GM19099 (cell line): ENCODE results near the gene ZNF45.

Source experiments
- POLR2A ChIP-seq: IDR thresholded peaks from 3 replicates; pipeline ENCODE4 v1.6.1; 2011; ENCODE audit warnings: low read depth; ENCODE audit not compliant: insufficient read length; ENCODE audit errors: extremely low read depth

ZNF45 gene

DNA sequence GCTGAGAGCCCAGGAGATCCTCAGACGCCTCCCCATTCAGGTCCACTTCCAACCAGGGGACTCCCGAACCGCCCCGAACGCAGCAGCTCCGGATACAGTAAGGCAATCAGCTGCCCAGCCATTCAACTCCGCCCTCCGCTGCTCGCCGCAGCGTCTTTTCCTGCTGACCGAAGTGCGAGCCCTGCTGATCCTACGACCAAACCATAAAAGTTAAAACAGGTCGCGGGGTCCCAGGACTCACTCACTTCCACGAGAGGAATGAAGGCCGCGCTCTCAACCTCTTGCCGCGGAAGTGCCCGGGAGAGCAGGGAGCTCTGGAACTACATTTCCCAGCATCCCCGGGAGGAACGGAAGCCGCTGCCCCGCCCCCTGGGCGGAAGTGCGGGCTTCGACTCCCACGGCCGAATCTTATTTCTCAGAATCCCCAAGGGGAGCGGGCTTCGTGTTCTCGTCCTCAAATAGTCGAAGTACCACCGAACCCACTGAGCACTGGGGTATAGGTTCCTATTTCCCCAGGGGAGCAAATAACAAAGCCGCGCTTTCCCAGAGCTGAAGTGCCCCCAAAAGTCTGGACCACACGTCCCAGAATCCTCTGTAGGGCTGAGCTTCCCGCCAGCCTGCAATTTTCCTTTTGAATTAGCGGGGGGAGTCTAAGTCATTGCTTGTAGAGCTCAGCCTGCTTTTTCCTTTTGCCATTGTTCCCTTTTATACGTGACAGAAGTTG lies at the start of gene ZNF45:
ZNF45 (minus strand) TSS at position 298 of the 724 bp plus-strand sequence. CDS start 13,097 bp downstream, outside the sequence.
- TF ChIP-seq POLR2A, result peak; percentile 69

DNA sequence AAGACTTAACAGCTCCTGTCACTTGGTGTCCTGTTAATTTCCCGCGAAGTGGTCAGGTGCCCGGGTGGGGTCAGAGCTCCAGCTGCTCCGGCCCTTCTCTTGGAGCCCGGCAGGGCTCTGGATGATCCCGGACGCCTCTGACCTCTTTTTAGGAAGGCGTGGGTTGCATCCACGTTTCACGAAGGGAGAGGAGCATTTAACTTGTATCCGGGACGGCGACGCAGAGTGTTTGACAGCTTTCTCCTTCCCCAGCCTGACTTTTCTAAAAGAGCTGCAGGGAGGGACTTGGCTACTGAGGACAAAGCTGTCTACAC lies 49.6 kb upstream of the ZNF45 start:
- no peak for TF ChIP-seq POLR2A

DNA sequence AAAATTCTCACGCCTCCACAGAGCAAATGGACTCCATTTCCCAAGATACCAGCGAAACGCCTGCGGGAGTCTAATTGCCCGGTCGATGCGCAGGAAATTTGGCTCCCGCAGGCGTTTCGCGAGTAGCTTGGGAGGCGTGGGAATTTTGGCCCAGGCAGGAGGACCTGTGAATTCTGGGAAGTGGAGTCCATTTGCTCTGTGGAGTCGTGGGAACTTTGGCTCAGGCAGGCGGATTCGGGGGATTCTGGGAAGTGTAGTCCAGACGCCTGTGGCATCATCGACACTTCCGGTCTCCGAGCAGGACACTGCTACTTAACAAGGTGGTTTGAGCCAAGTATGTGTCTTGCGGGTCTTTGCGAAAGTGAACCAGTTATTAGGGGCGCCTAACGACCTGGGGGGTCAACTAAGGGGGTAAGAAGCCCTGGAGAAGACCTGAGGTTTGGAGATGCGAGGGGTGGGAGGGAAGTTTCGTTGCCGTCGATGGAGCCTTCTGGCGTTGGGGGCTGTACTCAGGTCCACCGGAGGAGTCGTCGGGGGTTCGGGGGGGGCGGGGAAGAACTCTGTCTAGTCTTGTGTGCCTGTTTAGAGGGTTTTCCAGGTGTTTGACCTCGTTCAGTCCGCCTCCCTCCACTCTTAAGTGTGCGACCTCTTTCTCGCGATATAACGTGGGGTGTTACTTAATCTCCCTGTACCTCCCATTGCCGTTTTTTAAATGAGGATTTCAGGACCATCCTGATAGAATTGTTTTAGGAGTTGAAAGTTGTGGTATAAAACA lies 49.0 kb upstream of the ZNF45 start, which contains the start of gene ZNF155:
ZNF155 (plus strand) TSS at position 277 of the 775 bp plus-strand sequence. CDS start 4,356 bp downstream, outside the sequence.
- TF ChIP-seq POLR2A, result peak; percentile 56

DNA sequence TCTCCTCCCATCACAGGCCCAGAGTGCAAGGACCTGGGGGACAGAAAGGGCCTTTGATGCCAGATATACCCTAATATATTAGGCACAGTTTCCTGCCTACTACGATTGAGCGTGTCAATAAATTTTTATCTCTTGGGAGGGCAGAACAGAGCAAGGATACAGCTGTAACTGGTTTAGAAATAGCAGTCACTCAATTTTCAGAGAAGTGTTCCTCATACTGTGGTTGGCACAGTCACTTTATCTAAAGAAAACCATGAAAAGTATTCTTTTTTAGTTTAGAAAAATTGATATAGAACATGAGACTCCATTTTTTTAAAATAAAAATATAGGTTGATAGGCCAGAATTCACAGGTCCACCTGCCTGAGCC lies 48.4 kb upstream of the ZNF45 start:
- no peak for TF ChIP-seq POLR2A

DNA sequence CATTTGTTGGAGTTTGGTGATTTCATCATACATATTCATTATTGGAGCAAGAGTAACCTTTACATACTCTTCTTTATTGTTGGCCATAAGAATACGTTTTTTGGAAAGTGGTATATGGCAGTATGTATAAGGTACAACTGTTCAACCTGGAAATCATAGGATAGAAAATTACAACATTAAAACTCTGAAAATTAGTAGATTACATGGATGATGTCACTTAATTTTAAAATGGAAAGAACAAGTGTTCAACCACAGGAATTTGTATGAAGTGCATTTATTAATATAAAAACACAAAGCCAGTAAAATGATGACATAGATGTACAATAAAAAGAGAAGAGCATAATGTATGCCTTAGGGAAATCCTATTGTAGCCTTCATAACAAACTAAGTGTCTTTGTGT lies 41.6 kb upstream of the ZNF45 start:
- TF ChIP-seq POLR2A, result no peak

DNA sequence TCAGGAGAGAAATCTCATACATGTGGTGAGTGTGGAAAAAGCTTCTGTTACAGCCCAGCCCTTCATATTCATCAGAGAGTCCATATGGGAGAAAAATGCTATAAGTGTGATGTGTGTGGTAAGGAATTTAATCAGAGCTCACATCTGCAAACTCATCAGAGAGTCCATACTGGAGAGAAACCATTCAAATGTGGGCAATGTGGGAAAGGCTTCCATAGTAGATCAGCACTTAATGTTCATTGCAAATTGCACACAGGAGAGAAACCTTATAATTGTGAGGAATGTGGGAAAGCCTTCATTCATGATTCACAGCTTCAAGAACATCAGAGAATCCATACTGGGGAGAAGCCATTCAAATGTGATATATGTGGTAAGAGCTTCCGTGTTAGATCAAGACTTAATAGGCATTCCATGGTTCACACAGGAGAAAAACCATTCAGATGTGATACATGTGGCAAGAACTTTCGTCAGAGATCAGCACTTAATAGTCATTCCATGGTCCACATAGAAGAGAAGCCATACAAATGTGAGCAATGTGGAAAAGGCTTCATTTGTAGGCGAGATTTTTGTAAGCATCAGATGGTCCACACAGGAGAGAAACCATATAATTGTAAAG lies 31.1 kb upstream of the ZNF45 start:
- TF ChIP-seq POLR2A, result no peak

DNA sequence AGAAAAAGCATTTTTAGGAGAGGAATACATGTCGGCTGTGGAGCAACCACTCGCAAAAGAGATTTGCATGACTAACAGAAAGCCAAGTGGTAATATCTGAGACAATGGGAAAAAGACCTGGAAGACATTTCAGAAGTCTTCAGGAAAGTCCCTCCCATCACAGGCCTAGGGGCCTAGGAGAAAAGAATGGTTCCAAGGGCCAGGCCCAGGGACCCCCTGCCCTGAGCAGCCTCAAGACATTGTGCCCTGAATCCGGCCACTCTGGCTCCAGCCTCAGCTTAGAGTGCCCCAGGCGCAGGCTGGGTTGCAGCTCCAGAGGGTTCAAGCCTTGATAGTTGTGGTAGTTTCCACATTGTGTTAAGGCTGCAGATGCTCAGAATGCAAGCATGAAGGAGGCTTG lies 25.3 kb upstream of the ZNF45 start:
- no peak for TF ChIP-seq POLR2A

DNA sequence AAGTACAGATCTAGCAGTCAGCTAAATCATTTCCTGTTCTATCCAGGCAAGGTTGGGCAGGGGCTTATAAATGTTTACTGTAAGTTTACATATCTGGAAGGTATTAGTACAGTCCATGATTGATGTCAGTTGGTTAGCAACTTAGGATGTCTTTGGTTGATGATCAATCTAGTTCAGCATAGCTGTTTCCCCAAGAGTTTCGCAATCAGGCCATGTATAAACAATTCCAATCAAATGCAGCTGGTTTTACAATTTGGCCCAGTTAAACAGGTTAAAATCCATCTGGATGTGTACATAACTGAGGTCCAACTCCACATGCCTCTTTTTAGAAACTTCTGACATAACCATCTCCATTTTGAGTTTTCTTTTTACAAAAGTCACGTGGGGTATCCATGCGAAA lies 22.8 kb upstream of the ZNF45 start:
- no peak for TF ChIP-seq POLR2A

DNA sequence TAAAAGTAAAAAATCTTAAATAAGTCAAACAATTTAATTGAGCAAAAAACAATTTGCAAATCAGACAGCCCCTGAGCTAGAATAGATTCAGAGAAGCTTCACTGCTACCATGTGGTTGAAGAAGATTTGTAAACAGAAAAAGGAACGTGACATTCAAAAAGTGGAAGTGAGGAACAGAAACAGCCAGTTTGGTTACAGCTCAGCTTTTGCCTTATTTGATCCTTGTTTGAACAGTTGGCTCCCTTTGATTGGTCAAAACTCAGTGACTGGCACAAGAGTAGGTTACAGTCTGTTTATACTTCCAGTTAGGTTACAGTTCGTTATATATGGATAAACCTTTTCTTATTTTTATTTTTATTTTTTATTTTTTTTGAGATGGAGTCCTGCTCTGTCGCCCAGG lies 21.7 kb upstream of the ZNF45 start:
- no peak for TF ChIP-seq POLR2A

DNA sequence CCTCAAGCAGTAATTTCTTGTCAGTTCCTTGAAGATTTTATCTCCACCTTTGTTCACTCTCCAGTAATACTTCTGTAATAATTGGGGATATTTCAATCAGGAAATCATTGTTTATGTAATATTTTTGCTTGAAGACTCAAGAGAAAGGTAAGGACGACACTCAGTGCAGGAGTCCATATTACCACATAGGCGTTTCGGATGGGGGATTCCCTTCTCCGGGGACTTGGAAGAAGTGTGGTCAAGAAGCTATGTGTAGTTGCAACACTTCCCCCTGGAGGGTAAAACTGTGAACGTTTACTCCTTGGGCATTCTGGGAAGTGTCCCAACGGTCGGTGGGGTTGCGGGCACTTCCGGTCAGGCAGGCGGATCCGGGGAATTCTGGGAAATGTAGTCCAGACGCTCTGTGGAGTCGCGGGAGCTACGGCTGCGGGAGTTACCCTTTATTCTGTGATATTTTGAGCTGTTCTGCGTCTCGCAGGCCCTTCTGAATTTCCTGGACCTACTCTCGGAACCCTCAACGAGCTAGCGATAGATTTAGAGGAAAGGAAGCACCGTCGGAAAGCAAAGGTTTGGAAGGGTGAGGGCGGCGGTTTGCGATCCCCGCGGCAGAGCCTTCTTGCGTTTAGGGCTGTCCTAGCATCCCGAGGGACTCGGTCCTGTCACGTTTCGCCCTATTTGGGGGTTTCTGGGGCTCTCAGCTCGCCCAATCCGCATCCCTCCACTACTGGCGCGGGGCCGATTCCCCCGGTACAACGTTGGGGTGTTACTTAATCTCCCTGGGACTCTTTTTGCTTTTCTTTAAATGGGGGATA lies 16.0 kb upstream of the ZNF45 start, which contains the start of gene ZNF221:
ZNF221 (plus strand) TSS at position 395 of the 812 bp plus-strand sequence. CDS start 11,499 bp downstream, outside the sequence.
- TF ChIP-seq POLR2A, result peak; percentile 43

DNA sequence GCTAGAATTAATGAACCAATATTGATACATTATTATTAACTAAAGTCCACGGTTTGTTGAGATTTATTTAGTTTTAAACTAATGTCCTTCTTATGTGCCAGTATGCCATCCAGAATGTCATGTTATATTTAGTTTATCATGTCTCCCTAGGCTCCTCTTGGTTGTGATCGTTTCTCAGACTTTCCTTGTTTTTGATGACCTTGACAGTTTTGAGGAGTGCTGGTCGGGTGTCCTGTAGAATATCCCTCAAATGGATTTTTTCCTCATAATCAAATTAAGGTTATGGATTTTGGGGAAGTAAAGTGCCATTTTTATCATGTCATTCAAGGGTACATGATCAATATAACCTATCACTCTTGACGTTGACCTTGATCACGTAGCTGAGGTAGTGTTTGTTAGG lies 6.1 kb upstream of the ZNF45 start:
- no peak for TF ChIP-seq POLR2A

DNA sequence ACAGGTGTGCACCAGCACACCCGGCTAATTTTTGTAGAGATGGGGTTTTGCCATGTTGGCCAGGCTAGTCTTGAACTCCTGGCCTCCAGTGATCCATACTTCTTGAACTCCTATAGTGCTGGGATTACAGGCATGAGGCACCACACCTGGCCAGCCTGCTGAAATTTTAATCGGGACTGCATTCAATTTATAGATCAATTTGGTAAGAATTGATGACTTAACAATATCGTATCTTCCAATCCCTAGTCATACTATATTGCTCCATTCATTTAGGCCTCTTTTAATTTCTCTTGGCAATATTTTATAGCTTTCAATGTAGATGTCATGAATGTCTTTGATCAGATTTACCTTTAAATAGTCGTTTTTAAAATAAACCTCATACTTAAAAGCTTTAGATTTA lies 5.6 kb upstream of the ZNF45 start:
- TF ChIP-seq POLR2A, result no peak

DNA sequence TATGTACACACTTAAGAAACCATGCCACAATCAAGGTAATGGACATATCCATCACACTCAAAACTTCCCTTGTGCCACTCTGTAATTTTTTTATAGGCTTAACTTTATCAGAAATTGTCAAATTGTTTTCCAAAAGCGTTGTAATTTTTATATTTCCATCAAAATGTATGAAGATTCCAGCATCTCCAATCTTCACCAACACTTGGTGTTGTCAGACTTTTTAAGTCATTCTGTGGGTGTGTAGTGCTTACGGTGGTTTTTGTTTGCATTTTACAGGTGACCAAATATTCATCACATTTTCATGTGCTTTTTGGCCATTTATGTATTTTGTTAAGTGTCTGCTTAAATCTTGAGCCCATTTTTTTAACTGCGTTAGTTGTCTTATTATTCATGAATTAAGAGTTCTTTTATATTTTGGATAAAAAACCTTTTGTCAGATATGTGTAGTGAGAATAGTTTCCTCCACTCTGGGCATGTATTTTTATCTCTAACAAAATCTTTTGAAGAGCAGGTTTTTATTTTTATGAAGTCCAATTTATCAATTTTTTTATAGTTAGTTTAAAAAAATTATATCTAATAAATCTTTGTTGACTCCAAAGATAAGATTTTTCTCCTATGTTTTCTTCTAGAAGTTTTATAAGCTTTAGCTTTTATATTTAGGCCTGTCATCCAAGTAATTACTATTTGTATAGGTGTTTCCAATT lies 4.6 kb upstream of the ZNF45 start:
- no peak for TF ChIP-seq POLR2A

DNA sequence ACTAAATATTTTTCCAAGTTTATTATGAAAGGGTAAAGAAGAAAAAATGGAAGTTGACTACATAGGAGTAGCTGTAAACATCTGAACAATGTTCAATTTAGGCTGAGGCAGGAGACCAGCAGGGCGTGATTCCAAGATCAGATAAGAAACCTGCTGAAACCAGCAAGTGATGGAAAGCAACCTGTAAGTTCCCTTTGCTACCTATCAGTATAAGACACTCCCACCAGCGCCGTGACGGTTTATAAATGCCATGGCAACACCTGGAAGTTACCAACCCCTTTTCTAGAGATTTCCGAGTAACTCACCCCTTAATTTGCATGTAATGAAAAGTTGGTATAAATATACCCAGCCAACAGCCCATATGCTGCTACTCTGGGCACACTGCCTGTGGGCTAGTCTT lies 1.1 kb upstream of the ZNF45 start:
- TF ChIP-seq POLR2A, result no peak
